Heart right ventricle (tissue), 16 donors: Measurements from ENCODE around the gene SERPINA1. TPM values are rescaled to one million over a fixed set of nuclear protein-coding genes. Genes with fewer than 3 reads are reported as not detected.

ENCODE experiments used
- ATAC-seq, 8 donors: fragments of 200-7000 bp; cut with Tn5 transposase; one replicate each; pipeline ENCODE4 v1.9.1; 2020; ENCODE audit warnings: mild to moderate bottlenecking in 8 of 8, moderate library complexity in 8 of 8, moderate number of reproducible peaks in 1 of 8
- DNase-seq, 2 donors: peaks; one replicate each; pipeline ENCODE4 v3.0.0-alpha.2; 2020
- H3K27ac ChIP-seq, 10 donors: fragments of 200-600 bp; sonication (generic) in 2 of 10; one replicate each; pipeline versions ENCODE4 v1.5.0 to v1.8.0; 2020 to 2022; ENCODE audit warnings: mild to moderate bottlenecking in 3 of 10
- H3K27me3 ChIP-seq, 7 donors: fragments of 200-600 bp; one replicate each; pipeline ENCODE4 v1.8.0; 2021 to 2022; ENCODE audit warnings: mild to moderate bottlenecking in 2 of 7
- H3K36me3 ChIP-seq, 9 donors: fragments of 200-600 bp; sonication (generic) in 1 of 9; one replicate each; pipeline versions ENCODE4 v1.5.0 to v1.8.0; 2020 to 2022; ENCODE audit warnings: mild to moderate bottlenecking in 2 of 9
- H3K4me1 ChIP-seq, 9 donors: fragments of 200-600 bp; sonication (generic) in 1 of 9; one replicate each; pipeline versions ENCODE4 v1.5.0 to v1.8.0; 2020 to 2022; ENCODE audit warnings: mild to moderate bottlenecking in 4 of 9
- H3K4me3 ChIP-seq, 10 donors: fragments of 200-600 bp; sonication (generic) in 2 of 10; one replicate each; pipeline versions ENCODE4 v1.5.0 to v1.8.0; 2020 to 2022; ENCODE audit warnings: mild to moderate bottlenecking in 7 of 10, moderate library complexity in 2 of 10
- H3K9me3 ChIP-seq, 11 donors: fragments of 200-600 bp in 10 of 11; sonication (generic) in 2 of 11; one replicate each; pipeline versions ENCODE4 v1.5.0 to v1.8.0; 2013 to 2022; ENCODE audit warnings: mild to moderate bottlenecking in 2 of 11, control low read depth in 1 of 11, moderate library complexity in 1 of 11
- WGBS, 2 donors: extraction: QIAGEN DNeasy Blood & Tissue Kit; methylation state at CpG; one replicate each; pipeline ENCODE4 v1.1.7; 2013; ENCODE audit warnings: inconsistent platforms in 1 of 2; 5-methylcytosine and 5-hydroxymethylcytosine counted together
- intact Hi-C, 10 donors: fragments of 100-400 bp; cut with DNase I; formaldehyde crosslinking; loops; one replicate each; pipeline versions ENCODE4 v1.11.1 to v1.14.2; 2022
- polyA plus RNA-seq, 2 donors: library from polyadenylated mRNA; stranded (reverse); fragments of 200-250 nt; gene quantifications; one replicate each; pipeline ENCODE4 v1.2.3, GENCODE V29; 2013
- total RNA-seq, 10 donors: library from RNA; stranded (reverse); fragmentation: NEBNext Ultra II Directional in 3 of 10; extraction: Animal tissue kit (Norgen Biotek cat#: 25700) in 3 of 10; gene quantifications; one replicate each; pipeline versions ENCODE4 v1.2.1 to v1.2.4, GENCODE V29; 2021 to 2023
- TF ChIP-seq, protein P1 (sequence below), 9 donors: fragments of 200-600 bp; sonication (generic) in 2 of 9; IDR thresholded peaks; one replicate each; pipeline versions ENCODE4 v1.5.0 to v1.8.0; 2021 to 2022; ENCODE audit warnings: antibody characterized with exemption in 9 of 9, mild to moderate bottlenecking in 5 of 9, moderate library complexity in 1 of 9
- donor health status: Arrhythmogenic right ventricular cardiomyopathy.
- donor health status: ischemic (EF 13 %, LVEDD 7.1; RV severe dilation, severe dysfunction).
- donor health status: healthy with polysubstance abuse.
- donor health status: DM: no; HTN: yes; CAD: no.
- donor health status: DM: no; HTN: no; CAD: no.
- donor health status: ischemic (EF 25% LVEDD 6.9; RV normal size, moderate dysfunction).
- donor health status: ischemic (EF 25% LVEDD 5.7; RV mildly dilated, moderate dysfunction).
- donor health status: healthy.
- donor health status: DM: yes; HTN: yes; CAD: no.
- donor health status: Ischemic cardiomyopathy.
- donor health status: ischemic (EF 35%, LVEDD 5.7; RV mildly dilated, moderate dysfunction).
- donor health status: nonischemic (EF 11% LVEDD 7.7; RV severe dilation, severe dysfunction).
- donor health status: DM: yes; HTN: yes; CAD: no.
- donor health status: PGD.
- donor health status: ischemic (EF 29% LVEDD 5.4; RV normal size, mild dysfunction).
- donor health status: nonischemic (EF 23%, LVEDD 6.1; RV moderate dilation, normal function).

SERPINA1 gene
- total and polyA plus RNA-seq, 12 donors: 1.1 to 38.3 (median 3.8) TPM

DNA sequence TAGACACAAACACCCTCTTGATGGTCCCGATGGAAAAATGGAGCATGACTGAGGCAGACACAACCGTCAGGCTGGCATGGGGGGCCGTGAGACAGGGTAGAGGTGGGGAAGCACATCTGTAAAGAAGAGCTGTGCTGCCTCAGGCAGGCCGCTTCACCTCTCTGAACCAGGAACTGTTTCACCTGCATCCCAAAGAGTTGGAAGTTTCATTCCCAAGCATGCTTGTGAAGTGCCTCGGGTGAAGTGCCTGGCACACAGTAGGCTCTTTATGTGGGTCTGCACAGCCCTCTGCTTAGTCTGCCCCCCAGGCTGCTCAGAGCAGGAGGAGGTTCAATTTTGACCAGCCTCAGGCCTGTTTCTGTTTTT, 685 bp upstream of the SERPINA1 start:
- TF ChIP-seq, protein P1, sequence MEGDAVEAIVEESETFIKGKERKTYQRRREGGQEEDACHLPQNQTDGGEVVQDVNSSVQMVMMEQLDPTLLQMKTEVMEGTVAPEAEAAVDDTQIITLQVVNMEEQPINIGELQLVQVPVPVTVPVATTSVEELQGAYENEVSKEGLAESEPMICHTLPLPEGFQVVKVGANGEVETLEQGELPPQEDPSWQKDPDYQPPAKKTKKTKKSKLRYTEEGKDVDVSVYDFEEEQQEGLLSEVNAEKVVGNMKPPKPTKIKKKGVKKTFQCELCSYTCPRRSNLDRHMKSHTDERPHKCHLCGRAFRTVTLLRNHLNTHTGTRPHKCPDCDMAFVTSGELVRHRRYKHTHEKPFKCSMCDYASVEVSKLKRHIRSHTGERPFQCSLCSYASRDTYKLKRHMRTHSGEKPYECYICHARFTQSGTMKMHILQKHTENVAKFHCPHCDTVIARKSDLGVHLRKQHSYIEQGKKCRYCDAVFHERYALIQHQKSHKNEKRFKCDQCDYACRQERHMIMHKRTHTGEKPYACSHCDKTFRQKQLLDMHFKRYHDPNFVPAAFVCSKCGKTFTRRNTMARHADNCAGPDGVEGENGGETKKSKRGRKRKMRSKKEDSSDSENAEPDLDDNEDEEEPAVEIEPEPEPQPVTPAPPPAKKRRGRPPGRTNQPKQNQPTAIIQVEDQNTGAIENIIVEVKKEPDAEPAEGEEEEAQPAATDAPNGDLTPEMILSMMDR (IDR thresholded peaks at IDR 0.05): no peak
- Histone ChIP-seq H3K9me3 (no peaks in the 10 kb centered on the region), H3K4me3 (peak overlapping the region in 1 of 10 donors; percentile 51), H3K27ac (peak overlapping the region in 2 of 10 donors; percentile 22 to 91), H3K36me3 (no peaks in the 10 kb centered on the region), H3K27me3 (peaks cover 0 to 14% (median 0%) of the 10 kb centered on the region in 7 donors), H3K4me1 (peaks cover 0 to 76% (median 0%) of the 10 kb centered on the region in 9 donors)
- DNase-seq: no peak
- ATAC-seq: no peak
- WGBS, 2 donors: 84 to 86% methylated on average over 5 of the region's 5 CpGs
- intact Hi-C loops: no loop called here

DNA sequence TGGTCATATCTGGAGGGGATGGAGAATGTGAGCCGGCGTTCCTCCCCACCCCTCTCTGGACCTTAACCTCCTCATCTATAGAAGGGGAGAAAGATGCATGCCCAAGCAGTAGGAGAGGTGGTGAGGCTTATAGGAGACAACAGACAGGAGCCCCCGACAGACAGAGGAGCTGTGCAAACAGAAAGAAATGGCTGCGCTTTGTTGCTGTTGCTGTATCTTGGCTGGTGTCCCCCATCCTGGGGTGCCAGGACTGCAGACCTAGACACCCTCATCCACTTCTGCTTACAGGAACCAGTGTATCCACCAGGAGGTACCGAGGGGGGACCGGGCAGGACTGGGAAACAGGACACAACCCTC, 397 bp downstream of the SERPINA1 start:
- WGBS, 2 donors: 71 to 74% methylated on average over 6 of the region's 6 CpGs
- TF ChIP-seq, protein P1 (IDR thresholded peaks at IDR 0.05): no peak
- intact Hi-C loops: no loop called here

DNA sequence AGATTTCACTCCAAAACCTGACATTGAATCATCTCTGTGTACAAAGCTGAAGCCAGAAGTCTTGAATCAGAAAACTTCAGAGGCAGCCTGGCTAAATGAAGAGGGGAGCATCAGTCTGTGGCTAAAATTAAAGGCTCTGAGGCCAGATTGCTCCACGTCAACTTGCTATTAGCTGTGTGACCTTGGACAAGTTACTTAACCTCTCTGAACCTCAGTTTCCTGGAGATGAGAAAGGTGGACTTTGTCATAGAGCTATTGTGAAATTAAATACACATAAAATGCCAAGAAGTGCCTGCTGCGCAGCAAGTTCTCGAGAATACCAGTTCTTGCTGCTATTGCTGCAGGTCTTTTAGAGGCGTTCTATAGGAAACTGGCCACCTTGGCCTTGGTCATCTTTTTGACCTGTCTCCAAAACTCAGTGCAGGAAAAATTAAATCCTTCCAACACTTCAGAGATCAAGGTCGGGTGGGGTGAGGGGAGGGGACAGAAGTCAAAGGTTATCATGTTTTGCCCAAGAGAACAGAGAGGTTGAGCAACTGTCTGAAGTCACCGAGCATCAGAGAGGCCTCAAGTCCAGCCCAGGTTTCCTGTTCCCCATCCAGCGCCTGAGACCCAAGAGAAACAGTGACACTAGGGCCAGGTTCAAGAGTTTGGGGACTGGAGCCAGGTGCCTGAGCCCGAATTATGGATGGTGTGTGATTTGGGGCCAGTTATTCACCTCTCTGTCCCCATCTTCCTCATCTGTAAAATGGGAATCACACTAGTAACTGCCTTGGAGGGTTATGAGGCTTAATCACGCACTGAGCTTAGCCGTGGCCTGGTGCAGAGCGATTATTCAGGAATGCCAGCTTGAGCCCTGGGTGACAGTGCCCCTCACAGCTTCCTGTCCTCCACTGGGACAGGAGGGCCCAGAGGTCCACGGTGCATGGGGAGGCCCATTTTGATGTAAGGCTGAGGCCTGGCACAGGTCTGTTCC, 1.1 kb downstream of the SERPINA1 start:
- 74 to 78% methylated on average over 12 of the region's 12 CpGs for WGBS, 2 donors
- intact Hi-C loops: no loop called here
- DNase-seq (no peak), ATAC-seq (no peak)
- H3K36me3 ChIP-seq: peaks cover 0 to 6% (median 0%) of the 10 kb centered on the region in 9 donors
- peaks cover 0 to 63% (median 0%) of the 10 kb centered on the region in 9 donors for H3K4me1 ChIP-seq
- H3K4me3 ChIP-seq: peak overlapping the region in 1 of 10 donors; percentile 51
- TF ChIP-seq, protein P1 (IDR thresholded peaks at IDR 0.05): no peak
- peak overlapping the region in 2 of 10 donors; percentile 58 to 91 for H3K27ac ChIP-seq
- peaks cover 0 to 16% (median 3%) of the 10 kb centered on the region in 7 donors for H3K27me3 ChIP-seq
- no peaks in the 10 kb centered on the region for H3K9me3 ChIP-seq

More for the DNA sequence above, 397 bp downstream of the SERPINA1 start:
- ATAC-seq (no peak), DNase-seq (no peak)
- Histone ChIP-seq H3K9me3 (no peaks in the 10 kb centered on the region), H3K4me1 (peaks cover 0 to 69% (median 0%) of the 10 kb centered on the region in 9 donors), H3K36me3 (no peaks in the 10 kb centered on the region), H3K4me3 (peak overlapping the region in 1 of 10 donors; percentile 51), H3K27ac (peak overlapping the region in 2 of 10 donors; percentile 58 to 91), H3K27me3 (peaks cover 0 to 13% (median 2%) of the 10 kb centered on the region in 7 donors)

DNA sequence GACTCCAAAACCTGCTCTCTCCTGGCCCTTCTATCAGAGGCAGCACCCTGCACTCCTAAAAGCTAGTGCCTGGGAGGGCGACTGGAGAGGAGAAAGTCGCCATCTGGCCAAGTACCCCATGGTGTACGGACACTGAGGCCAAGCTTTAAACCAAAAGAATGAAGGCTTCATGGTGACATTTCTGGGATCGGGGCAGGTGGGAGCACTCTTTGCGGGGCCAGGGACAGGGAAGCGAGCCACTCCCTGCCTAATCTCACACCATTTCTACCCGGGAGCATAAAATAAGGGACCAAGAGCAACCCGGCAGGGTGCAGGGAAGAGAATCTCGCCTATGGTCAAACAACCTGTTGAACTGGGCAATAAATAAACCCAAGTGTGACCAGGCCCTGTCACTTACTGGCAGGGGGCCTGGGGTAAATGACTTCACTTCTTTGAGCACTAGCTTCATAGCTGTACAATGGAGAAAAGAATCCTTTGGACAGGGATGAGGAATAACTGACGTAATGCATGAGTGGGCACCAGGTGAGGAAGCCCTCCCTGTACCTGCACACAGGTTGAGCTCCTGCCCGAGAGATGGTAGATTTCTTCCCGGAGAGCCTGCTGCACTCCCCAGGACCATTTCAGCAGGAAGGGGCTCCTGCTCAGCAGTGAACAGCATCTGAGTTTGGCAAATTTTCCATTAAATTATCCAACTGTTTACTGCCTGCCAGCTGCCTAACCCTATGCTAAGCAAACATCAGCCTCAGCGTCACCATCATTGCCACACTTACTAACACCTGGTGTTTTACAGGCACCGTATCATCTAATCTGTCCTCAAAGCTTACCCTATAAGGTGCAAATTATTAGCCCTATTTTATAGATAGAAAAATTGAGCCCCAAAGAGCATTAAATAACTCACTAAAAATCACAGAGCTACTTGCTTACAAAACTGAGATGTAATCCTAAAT, 2.0 kb downstream of the SERPINA1 start:
- Histone ChIP-seq H3K36me3 (peaks cover 0 to 16% (median 0%) of the 10 kb centered on the region in 9 donors), H3K27ac (peak overlapping the region in 1 of 10 donors; percentile 91)
- WGBS, 2 donors: 77 to 81% methylated on average over 14 of the region's 14 CpGs

More for the DNA sequence above, 2.0 kb downstream of the SERPINA1 start:
- intact Hi-C loops: no loop called here
- TF ChIP-seq, protein P1 (IDR thresholded peaks at IDR 0.05): no peak
- peak overlapping the region in 1 of 10 donors; percentile 16 for H3K4me3 ChIP-seq
- peaks cover 0 to 53% (median 0%) of the 10 kb centered on the region in 9 donors for H3K4me1 ChIP-seq
- DNase-seq: no peak
- ATAC-seq: no peak
- H3K27me3 ChIP-seq: peaks cover 0 to 18% (median 3%) of the 10 kb centered on the region in 7 donors
- no peaks in the 10 kb centered on the region for H3K9me3 ChIP-seq
